Measurements from ENCODE around the gene CLNK.

DNA sequence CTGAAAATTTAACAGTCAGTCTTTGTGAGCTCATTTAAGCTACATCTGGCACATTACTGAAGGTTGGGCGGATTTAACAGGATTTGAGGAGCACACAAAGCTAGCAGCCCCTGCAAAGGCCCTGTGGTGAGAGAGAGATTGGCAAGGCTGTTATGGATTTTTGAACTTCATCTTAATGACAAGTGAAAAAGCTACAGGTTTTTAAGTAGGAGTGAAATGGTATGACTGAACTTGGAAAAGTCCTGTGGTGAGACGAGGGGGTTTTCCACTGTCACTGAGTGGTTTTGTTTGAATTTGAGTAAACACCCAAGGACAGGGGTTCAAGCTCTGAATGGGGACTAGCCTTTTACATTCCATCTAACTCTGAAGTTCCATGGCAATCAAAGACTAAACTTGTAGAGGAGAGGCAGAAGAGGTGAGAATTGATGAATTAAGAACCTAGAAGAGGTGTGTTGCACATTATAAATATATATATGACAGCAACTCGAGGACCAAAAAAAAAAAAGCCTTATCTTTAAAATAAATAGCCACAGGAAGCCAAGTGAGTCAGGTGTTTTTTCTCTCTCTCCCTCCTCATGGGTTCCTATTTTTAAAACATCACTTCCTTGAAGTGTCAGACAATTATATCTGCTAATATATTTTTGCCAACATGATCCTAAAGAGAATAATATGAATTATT is 47.8 kb upstream of the CLNK start:
- TF ChIP-seq, protein P1, sequence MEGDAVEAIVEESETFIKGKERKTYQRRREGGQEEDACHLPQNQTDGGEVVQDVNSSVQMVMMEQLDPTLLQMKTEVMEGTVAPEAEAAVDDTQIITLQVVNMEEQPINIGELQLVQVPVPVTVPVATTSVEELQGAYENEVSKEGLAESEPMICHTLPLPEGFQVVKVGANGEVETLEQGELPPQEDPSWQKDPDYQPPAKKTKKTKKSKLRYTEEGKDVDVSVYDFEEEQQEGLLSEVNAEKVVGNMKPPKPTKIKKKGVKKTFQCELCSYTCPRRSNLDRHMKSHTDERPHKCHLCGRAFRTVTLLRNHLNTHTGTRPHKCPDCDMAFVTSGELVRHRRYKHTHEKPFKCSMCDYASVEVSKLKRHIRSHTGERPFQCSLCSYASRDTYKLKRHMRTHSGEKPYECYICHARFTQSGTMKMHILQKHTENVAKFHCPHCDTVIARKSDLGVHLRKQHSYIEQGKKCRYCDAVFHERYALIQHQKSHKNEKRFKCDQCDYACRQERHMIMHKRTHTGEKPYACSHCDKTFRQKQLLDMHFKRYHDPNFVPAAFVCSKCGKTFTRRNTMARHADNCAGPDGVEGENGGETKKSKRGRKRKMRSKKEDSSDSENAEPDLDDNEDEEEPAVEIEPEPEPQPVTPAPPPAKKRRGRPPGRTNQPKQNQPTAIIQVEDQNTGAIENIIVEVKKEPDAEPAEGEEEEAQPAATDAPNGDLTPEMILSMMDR (IDR thresholded peaks at IDR 0.05) = no peak
- no peak for TF ChIP-seq POLR2A (IDR thresholded peaks at IDR 0.05)

All from esophagus squamous epithelium (tissue), 4 donors.